Epithelial cell of esophagus (primary cell): ENCODE results near the gene CEP20.
A peak's percentile ranks its signal among the peaks of the same experiment; 100 is the strongest.

Source experiments
- DNase-seq: peaks from one replicate; pipeline ENCODE4 v3.0.0; 2010; ENCODE audit warnings: low read depth
- H3K4me3 ChIP-seq: 2 replicates; pipeline ENCODE4 v1.5.1; 2011; ENCODE audit warnings: mild to moderate bottlenecking, low read length, control low read depth
- CTCF ChIP-seq: IDR thresholded peaks from 2 replicates; pipeline ENCODE4 v1.5.1; 2011; ENCODE audit warnings: low read depth, mild to moderate bottlenecking, low read length, control low read depth, inconsistent platforms; ENCODE audit not compliant: insufficient read depth; ENCODE audit errors: missing control alignments

CEP20 gene

GRCh38 chr16:15861996-15862395, 26.4 kb downstream of the CEP20 start:
- H3K4me3 ChIP-seq, result no peak overlapping the region
- TF ChIP-seq CTCF, result no peak
- no peak for DNase-seq

- no peak for DNase-seq
- no peak overlapping the region for H3K4me3 ChIP-seq
- TF ChIP-seq CTCF, result no peak
These were observed 29.3 kb downstream of the CEP20 start for GRCh38 chr16:15858921-15859668.

GRCh38 chr16:15857724-15858560, 30.5 kb downstream of the CEP20 start:
- peak overlapping the region; percentile 24 for H3K4me3 ChIP-seq
- TF ChIP-seq CTCF, result no peak
- DNase-seq, result peak; percentile 17

- DNase-seq, result peak; percentile 4
- no peak for TF ChIP-seq CTCF
- H3K4me3 ChIP-seq, result peak within 1 kb of the TSS; percentile 24
These were observed 31.3 kb downstream of the CEP20 start, which contains the start of gene MYH11 for GRCh38 chr16:15856901-15857698. MYH11 (minus strand) TSS chr16:15857028; CDS start chr16:15838252, 18,776 bp downstream.

GRCh38 chr16:15856182-15856581, 32.2 kb downstream of the CEP20 start:
- DNase-seq, result no peak
- no peak for TF ChIP-seq CTCF
- no peak overlapping the region for H3K4me3 ChIP-seq

- H3K4me3 ChIP-seq, result no peak overlapping the region
- no peak for TF ChIP-seq CTCF
- no peak for DNase-seq
These were observed 32.7 kb downstream of the CEP20 start for GRCh38 chr16:15855704-15856003.
